Neutrophil (primary cell): ENCODE results near the gene RAB9B.
A peak's percentile ranks its signal among the peaks of the same experiment; 100 is the strongest.
"Not testable (repeated sequence)": the region's sequence is repeated elsewhere in the genome, so short reads cannot be mapped to it uniquely, and the experiment has no call there.

Experiments used
- H3K27ac ChIP-seq: fragments of 200-600 bp; sonication (generic); 2 replicates; pipeline ENCODE4 v1.5.1; 2016; ENCODE audit warnings: mild to moderate bottlenecking, moderate library complexity
- H3K27me3 ChIP-seq: fragments of 200-600 bp; sonication (generic); 2 replicates; pipeline ENCODE4 v1.6.0; 2016; ENCODE audit warnings: mild to moderate bottlenecking
- H3K36me3 ChIP-seq: fragments of 200-600 bp; sonication (generic); 2 replicates; pipeline ENCODE4 v1.5.1; 2017
- H3K4me1 ChIP-seq, 2 experiments: fragments of 200-600 bp in 1 of 2; sonication (generic) in 1 of 2; 1 replicate in 1 of 2; 2 replicates in 1 of 2; pipeline versions ENCODE4 v1.5.1 to v1.6.1; 2013 to 2016; ENCODE audit warnings: low read depth in 1 of 2, low read length in 1 of 2, mild to moderate bottlenecking in 1 of 2, moderate library complexity in 1 of 2; ENCODE audit not compliant: control insufficient read depth in 1 of 2, insufficient read depth in 1 of 2
- H3K4me3 ChIP-seq, 2 experiments: fragments of 200-600 bp in 1 of 2; sonication (generic) in 1 of 2; 1 replicate in 1 of 2; 2 replicates in 1 of 2; pipeline ENCODE4 v1.5.1; 2013 to 2016; ENCODE audit warnings: low read depth in 1 of 2, low read length in 1 of 2, mild to moderate bottlenecking in 1 of 2, moderate library complexity in 1 of 2
- H3K9me3 ChIP-seq: fragments of 200-600 bp; sonication (generic); 2 replicates; pipeline ENCODE4 v1.5.1; 2016
- TF ChIP-seq, protein P1 (sequence below): fragments of 200-600 bp; sonication (generic); IDR thresholded peaks from 2 replicates; pipeline ENCODE4 v1.5.1; 2016; ENCODE audit warnings: antibody characterized with exemption

Gene RAB9B

DNA sequence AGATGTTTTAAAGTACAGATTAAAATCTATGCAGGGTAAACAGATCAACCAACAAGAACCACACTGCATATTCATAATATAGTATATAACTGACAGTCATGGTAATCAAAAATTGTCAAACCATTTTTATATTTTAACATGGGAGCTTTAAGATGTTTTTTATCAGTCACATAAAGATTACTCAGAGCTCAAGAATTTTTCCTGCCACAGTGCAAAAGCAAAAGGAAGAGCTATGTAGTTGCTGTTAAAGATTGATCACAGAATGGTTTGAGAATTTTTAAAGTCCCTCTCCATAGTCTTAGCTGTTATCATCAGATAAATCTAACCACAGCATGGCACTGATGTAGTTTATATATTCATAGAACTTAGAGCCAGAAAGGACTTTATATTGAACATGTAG is 8.5 kb downstream of the RAB9B start:
- Histone ChIP-seq H3K9me3 (no peaks in the 10 kb centered on the region), H3K27me3 (no peaks in the 10 kb centered on the region), H3K4me1 (no peaks in the 10 kb centered on the region), H3K36me3 (no peaks in the 10 kb centered on the region), H3K4me3 (no peak overlapping the region), H3K27ac (no peak overlapping the region)
- TF ChIP-seq, protein P1, sequence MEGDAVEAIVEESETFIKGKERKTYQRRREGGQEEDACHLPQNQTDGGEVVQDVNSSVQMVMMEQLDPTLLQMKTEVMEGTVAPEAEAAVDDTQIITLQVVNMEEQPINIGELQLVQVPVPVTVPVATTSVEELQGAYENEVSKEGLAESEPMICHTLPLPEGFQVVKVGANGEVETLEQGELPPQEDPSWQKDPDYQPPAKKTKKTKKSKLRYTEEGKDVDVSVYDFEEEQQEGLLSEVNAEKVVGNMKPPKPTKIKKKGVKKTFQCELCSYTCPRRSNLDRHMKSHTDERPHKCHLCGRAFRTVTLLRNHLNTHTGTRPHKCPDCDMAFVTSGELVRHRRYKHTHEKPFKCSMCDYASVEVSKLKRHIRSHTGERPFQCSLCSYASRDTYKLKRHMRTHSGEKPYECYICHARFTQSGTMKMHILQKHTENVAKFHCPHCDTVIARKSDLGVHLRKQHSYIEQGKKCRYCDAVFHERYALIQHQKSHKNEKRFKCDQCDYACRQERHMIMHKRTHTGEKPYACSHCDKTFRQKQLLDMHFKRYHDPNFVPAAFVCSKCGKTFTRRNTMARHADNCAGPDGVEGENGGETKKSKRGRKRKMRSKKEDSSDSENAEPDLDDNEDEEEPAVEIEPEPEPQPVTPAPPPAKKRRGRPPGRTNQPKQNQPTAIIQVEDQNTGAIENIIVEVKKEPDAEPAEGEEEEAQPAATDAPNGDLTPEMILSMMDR = no peak

DNA sequence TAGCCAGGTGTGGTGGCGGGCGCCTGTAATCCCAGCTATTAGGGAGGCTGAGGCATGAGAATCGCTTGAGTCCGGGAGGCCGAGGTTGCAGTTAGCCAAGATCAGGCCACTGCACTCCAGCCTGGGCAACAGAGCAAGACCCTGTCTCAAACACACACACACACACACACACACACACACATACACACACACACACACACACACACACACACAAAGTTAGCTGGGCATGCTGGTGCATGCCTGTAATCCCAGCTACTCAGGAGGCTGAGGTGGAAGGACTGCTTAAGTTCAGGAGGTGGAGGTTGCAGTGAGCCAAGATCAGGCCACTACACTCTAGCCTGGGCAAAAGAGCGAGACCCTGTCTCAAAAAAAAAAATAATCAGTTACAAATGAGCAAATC is 11.3 kb downstream of the RAB9B start:
- H3K9me3 ChIP-seq, H3K36me3 ChIP-seq, H3K4me1 ChIP-seq, H3K27me3 ChIP-seq, H3K27ac ChIP-seq, H3K4me3 ChIP-seq: not testable (repeated sequence)

DNA sequence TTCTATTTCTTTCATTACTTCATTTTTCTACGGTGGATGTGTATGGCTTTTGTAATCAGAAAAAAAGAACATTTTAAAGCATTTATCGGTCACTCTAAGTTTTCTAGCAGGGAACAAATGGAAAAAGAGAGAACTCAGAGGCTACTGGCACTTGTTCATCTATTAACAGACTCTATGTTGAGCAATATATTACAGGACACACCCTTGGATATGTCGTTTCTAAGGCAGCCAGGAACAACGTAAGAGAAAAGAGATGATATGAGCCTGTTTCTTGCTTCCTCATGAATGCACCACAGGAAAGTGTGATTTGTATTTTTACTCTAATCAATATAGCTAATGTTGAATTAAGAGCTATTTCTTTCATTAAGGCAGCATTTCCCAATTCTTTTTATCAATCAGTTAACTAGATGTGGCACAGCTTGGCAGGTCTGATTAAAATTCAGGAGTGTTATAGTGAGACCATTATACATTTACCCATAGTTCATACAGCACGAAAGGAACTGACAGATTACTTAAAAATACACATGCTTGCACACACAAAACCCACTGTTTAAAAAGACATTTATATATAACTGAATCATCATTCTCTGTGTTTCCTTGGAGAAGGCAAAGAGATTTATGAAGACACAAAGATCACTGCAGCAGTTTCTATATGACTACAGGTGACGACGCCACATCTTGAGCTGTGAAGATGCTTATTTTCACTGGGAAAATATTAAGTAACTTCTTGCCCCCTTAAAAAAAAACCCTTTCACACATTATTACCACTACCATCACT is 13.0 kb downstream of the RAB9B start:
- Histone ChIP-seq H3K9me3 (no peaks in the 10 kb centered on the region), H3K27me3 (no peaks in the 10 kb centered on the region), H3K27ac (no peak overlapping the region), H3K36me3 (no peaks in the 10 kb centered on the region), H3K4me3 (no peak overlapping the region), H3K4me1 (no peaks in the 10 kb centered on the region)
- TF ChIP-seq, protein P1 = no peak

DNA sequence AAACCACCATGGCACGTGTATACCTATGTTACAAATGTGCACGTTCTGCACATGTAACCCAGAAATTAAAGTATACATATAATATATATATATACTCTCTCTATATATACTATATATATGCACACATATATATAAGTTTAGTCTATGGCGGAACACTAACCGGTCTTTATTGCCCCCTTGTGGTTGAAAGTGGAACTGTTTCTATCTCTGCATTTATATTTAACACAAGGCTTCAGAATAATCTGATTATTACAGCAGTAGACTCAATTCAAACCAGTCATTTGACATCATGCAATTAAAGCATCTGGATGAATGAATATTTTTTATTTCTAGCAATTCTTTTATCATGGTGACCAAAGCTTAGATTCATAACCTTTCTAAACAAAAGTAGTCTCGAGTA is 14.6 kb downstream of the RAB9B start:
- no peak overlapping the region for H3K27ac ChIP-seq
- no peak overlapping the region for H3K4me3 ChIP-seq
- no peaks in the 10 kb centered on the region for H3K4me1 ChIP-seq
- TF ChIP-seq, protein P1 = peak; percentile 63
- no peaks in the 10 kb centered on the region for H3K36me3 ChIP-seq
- no peaks in the 10 kb centered on the region for H3K9me3 ChIP-seq
- H3K27me3 ChIP-seq = no peaks in the 10 kb centered on the region

DNA sequence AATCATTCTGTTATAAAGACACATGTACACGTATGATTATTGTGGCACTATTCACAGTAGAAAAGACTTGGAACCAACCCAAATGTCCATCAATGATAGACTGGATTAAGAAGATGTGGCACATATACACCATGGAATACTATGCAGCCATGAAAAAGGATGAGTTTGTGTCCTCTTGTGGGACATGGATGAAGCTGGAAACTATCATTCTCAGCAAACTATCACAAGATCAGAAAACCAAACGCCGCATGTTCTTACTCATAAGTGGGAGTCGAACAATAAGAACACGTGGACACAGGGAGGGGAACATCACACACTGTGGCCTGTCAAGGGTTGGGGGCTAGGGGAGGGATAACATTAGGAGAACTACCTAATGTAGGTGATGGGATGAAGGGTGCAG is 15.0 kb downstream of the RAB9B start:
- not testable (repeated sequence) for H3K4me3 ChIP-seq

DNA sequence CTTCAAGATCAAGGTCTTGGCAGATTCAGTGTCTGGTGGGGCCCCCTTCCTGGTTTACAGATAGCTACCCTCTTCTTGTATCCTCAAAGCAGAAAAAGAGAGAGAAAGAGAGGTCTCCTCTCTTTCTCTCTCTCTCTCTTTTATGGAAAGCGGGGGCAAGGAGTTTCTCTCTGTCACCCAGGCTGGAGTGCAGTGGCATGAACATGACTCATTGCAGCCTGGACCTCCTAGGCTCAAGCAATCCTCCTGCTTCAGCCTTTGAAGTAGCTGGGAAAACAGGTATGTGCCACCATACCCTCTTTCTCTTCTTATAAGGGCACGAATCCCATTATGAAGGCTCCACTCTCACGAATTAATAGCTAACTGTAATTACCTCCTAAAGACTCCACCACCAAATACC is 20.2 kb downstream of the RAB9B start:
- Histone ChIP-seq H3K27me3 (no peaks in the 10 kb centered on the region), H3K27ac (no peak overlapping the region), H3K4me3 (no peak overlapping the region), H3K36me3 (no peaks in the 10 kb centered on the region), H3K9me3 (no peaks in the 10 kb centered on the region), H3K4me1 (no peaks in the 10 kb centered on the region)
- TF ChIP-seq, protein P1 = no peak

More for the DNA sequence above, 15.0 kb downstream of the RAB9B start:
- not testable (repeated sequence) for H3K9me3 ChIP-seq, H3K36me3 ChIP-seq, H3K27ac ChIP-seq, H3K4me1 ChIP-seq, H3K27me3 ChIP-seq
